Glutamatergic neuron (in vitro differentiated cells): ENCODE results near the gene PMVK. TPM values are rescaled to one million over a fixed set of nuclear protein-coding genes. Genes with fewer than 3 reads are reported as not detected.

ENCODE experiments used
- DNase-seq: peaks from one replicate; pipeline ENCODE4 v3.0.0; 2022
- H3K27ac Mint-ChIP-seq: one replicate; pipeline ENCODE4 v1.8.0; 2020; ENCODE audit warnings: mild to moderate bottlenecking, mixed read lengths, inconsistent platforms; ENCODE audit not compliant: unreplicated experiment
- H3K27me3 Mint-ChIP-seq: one replicate; pipeline ENCODE4 v1.8.0; 2020; ENCODE audit warnings: mild to moderate bottlenecking, moderate library complexity, mixed read lengths, inconsistent platforms; ENCODE audit not compliant: unreplicated experiment
- H3K36me3 Mint-ChIP-seq: one replicate; pipeline ENCODE4 v1.8.0; 2020; ENCODE audit warnings: mild to moderate bottlenecking, mixed read lengths, inconsistent platforms; ENCODE audit not compliant: unreplicated experiment
- H3K4me1 Mint-ChIP-seq: one replicate; pipeline ENCODE4 v1.8.0; 2020; ENCODE audit warnings: mild to moderate bottlenecking, low read depth, mixed read lengths, inconsistent platforms; ENCODE audit not compliant: unreplicated experiment
- H3K4me3 Mint-ChIP-seq: one replicate; pipeline ENCODE4 v1.8.0; 2020; ENCODE audit warnings: mild to moderate bottlenecking, mixed read lengths, inconsistent platforms; ENCODE audit not compliant: unreplicated experiment
- H3K9me3 Mint-ChIP-seq: one replicate; pipeline ENCODE4 v1.8.0; 2020; ENCODE audit warnings: mild to moderate bottlenecking, moderate library complexity, mixed read lengths, inconsistent platforms; ENCODE audit not compliant: unreplicated experiment
- total RNA-seq: library from RNA; stranded (reverse); fragmentation: NEBNext Ultra II Directional; extraction: Animal tissue kit (Norgen Biotek cat#: 25700); gene quantifications from one replicate; pipeline ENCODE4 v1.2.1, GENCODE V29; 2021; ENCODE audit not compliant: unreplicated experiment
- TF ChIP-seq, protein P1 (sequence below): fragments of 200-600 bp; sonication (generic); IDR thresholded peaks from one replicate; pipeline ENCODE4 v1.5.0; 2021; ENCODE audit not compliant: partially characterized antibody, unreplicated experiment

The PMVK gene
- total RNA-seq, 1 donor from 2014 or later, result 30.7 TPM

- H3K27ac Mint-ChIP-seq, result no peak overlapping the region
- no peaks in the 10 kb centered on the region for H3K36me3 Mint-ChIP-seq
- H3K27me3 Mint-ChIP-seq, result peaks cover 3% of the 10 kb centered on the region
- no peak overlapping the region for H3K4me3 Mint-ChIP-seq
- DNase-seq, result no peak
- peaks cover 41% of the 10 kb centered on the region for H3K4me1 Mint-ChIP-seq
- TF ChIP-seq, protein P1, sequence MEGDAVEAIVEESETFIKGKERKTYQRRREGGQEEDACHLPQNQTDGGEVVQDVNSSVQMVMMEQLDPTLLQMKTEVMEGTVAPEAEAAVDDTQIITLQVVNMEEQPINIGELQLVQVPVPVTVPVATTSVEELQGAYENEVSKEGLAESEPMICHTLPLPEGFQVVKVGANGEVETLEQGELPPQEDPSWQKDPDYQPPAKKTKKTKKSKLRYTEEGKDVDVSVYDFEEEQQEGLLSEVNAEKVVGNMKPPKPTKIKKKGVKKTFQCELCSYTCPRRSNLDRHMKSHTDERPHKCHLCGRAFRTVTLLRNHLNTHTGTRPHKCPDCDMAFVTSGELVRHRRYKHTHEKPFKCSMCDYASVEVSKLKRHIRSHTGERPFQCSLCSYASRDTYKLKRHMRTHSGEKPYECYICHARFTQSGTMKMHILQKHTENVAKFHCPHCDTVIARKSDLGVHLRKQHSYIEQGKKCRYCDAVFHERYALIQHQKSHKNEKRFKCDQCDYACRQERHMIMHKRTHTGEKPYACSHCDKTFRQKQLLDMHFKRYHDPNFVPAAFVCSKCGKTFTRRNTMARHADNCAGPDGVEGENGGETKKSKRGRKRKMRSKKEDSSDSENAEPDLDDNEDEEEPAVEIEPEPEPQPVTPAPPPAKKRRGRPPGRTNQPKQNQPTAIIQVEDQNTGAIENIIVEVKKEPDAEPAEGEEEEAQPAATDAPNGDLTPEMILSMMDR, result no peak
- H3K9me3 Mint-ChIP-seq, result peaks cover 8% of the 10 kb centered on the region
Observed at GRCh38 chr1:154958681-154959425, 22.3 kb upstream of the PMVK start.

- no peaks in the 10 kb centered on the region for H3K36me3 Mint-ChIP-seq
- no peak for DNase-seq
- H3K27ac Mint-ChIP-seq, result no peak overlapping the region
- peaks cover 44% of the 10 kb centered on the region for H3K4me1 Mint-ChIP-seq
- H3K27me3 Mint-ChIP-seq, result peaks cover 3% of the 10 kb centered on the region
- no peak overlapping the region for H3K4me3 Mint-ChIP-seq
- H3K9me3 Mint-ChIP-seq, result peaks cover 11% of the 10 kb centered on the region
- TF ChIP-seq, protein P1, result no peak
Observed at GRCh38 chr1:154958036-154958435, 21.5 kb upstream of the PMVK start.

DNA sequence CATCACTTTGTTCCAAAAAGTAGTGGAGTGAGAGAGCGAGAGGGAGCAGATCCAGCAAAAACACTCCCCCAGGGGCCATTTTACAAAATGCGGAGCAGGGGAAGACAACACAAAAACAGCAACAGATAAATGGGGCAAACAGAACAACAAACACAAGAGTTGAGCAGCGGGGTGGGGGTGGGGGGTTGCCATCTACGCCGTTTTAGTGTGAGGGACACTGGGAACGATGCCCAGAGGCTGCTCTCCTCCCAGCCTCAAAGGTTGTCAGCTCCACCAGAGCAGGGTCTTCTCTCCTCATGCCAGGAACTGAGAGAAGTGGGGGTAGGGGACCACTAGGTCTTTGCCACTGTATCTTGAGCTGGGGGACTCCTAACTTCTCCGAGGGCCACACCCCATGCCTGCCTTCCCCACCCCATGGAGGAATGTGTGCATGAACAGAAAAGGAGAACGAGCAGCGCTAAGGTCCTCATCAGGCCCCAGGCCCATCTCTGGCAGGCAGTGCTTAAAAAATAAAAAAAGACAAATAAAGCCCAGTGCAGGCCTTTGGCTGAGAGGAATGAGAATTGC, 20.7 kb upstream of the PMVK start:
- Mint-ChIP-seq H3K4me3 (peak overlapping the region; percentile 99), H3K27me3 (peaks cover 6% of the 10 kb centered on the region), H3K27ac (peak overlapping the region; percentile 55), H3K36me3 (no peaks in the 10 kb centered on the region), H3K4me1 (peaks cover 50% of the 10 kb centered on the region), H3K9me3 (peaks cover 10% of the 10 kb centered on the region)
- TF ChIP-seq, protein P1, result no peak
- no peak for DNase-seq

DNA sequence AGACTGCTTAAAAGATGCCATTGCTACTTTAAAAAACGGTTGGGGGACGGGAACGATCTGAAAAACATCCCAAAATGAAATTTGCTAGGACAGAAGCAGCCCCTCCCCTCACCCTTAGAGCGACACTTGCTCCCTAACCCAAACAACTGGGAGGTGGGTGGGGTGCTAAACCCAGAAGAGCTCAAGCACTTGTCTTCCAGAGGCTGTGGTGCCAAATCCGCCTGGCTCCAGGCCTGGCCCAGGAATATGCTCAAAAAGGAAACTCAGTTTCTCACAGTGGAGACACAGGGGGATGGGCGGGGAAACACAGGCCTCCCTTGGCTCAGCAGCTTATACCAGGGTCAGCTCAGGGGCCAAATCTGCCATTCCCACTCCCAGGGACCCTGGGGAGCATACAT, 20.0 kb upstream of the PMVK start:
- TF ChIP-seq, protein P1, result no peak
- Mint-ChIP-seq H3K9me3 (peaks cover 10% of the 10 kb centered on the region), H3K36me3 (no peaks in the 10 kb centered on the region), H3K27me3 (peaks cover 6% of the 10 kb centered on the region), H3K4me1 (peaks cover 54% of the 10 kb centered on the region), H3K27ac (peak overlapping the region; percentile 97), H3K4me3 (peak overlapping the region; percentile 99)
- DNase-seq, result no peak

DNA sequence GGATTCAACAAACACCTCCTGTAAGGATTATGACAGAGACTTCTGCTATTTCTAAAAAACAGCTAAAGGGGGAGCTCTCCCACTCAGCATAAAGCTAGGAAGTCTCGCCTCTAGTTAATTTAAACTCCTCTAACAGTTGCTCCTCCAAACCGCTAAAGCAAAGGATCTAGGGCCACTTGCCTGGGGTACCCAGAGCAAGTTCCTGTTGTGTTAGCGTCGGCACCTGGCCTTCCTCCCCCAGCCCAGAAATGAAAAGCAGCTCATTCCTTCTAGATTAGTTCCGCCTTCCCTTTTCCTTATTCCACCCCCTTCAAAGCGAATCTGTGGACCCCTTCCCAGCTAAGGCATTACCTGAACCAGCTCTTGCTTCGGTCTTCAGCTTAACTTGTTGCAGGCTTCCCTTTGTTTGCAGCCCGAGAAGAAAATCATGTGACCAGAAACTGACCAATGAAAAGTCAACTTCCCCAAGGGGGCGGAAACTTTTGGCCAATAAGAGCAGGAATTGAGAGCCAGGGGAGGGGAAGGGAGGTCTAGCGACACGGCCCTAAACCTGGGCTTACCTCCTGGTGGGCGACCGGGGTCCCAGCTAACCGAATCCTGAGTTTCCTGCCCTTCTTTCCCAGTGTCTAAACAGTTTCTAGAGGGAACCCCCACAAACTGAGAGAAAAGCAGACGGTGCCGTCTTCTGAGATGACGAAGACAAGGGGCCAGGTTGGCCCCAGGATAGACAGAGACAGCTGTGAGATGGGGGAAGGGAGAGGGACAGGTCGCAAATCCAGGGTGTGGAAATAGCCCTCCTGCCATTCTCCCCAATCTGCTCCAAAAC, 19.4 kb upstream of the PMVK start, which contains the start of gene PBXIP1:
Gene PBXIP1 (minus strand): TSS at position 382 of the 826 bp plus-strand sequence. CDS start 2,378 bp downstream, outside the sequence.
- Mint-ChIP-seq H3K27me3 (peaks cover 6% of the 10 kb centered on the region), H3K4me1 (peaks cover 52% of the 10 kb centered on the region), H3K27ac (peak within 1 kb of the TSS; percentile 97), H3K4me3 (peak within 1 kb of the TSS; percentile 99), H3K36me3 (no peaks in the 10 kb centered on the region), H3K9me3 (peaks cover 10% of the 10 kb centered on the region)
- TF ChIP-seq, protein P1, result no peak
- DNase-seq, result peak; percentile 68
